Natural killer cell (primary cell): Measurements from ENCODE around the gene RALGPS1. TPM values are rescaled to one million over a fixed set of nuclear protein-coding genes. Genes with fewer than 3 reads are reported as not detected.
A peak's percentile ranks its signal among the peaks of the same experiment; 100 is the strongest.

Experiments
- ATAC-seq, 3 donors: fragments of 150-1000 bp in 2 of 3; fragments of 200-7000 bp in 1 of 3; cut with Tn5 transposase; 1 replicate in 1 of 3; 2 replicates in 2 of 3; pipeline ENCODE4 v1.10.0; 2021; ENCODE audit warnings: mild to moderate bottlenecking in 2 of 3, moderate library complexity in 2 of 3
- DNase-seq, 2 donors: peaks; one replicate each; pipeline versions ENCODE4 v3.0.0 to v3.0.0-alpha.2; 2013 to 2021; ENCODE audit warnings: mixed read lengths in 1 of 2
- H3K27ac ChIP-seq: one replicate; pipeline ENCODE4 v1.5.1; 2013; ENCODE audit warnings: mild to moderate bottlenecking, low read length
- H3K27me3 ChIP-seq: one replicate; pipeline ENCODE4 v1.6.1; 2013; ENCODE audit warnings: low read length; ENCODE audit not compliant: control insufficient read depth, insufficient read depth
- H3K36me3 ChIP-seq: one replicate; pipeline ENCODE4 v1.6.1; 2013; ENCODE audit warnings: low read length; ENCODE audit not compliant: control insufficient read depth, insufficient read depth
- H3K4me1 ChIP-seq: one replicate; pipeline ENCODE4 v1.6.1; 2013; ENCODE audit warnings: low read length; ENCODE audit not compliant: control insufficient read depth, insufficient read depth
- H3K4me3 ChIP-seq: one replicate; pipeline ENCODE4 v1.5.1; 2013; ENCODE audit warnings: low read length
- H3K9me3 ChIP-seq: one replicate; pipeline ENCODE4 v1.6.1; 2013; ENCODE audit warnings: low read length; ENCODE audit not compliant: control insufficient read depth, insufficient read depth
- H3K27ac Mint-ChIP-seq, 2 donors: one replicate each; pipeline ENCODE4 v1.8.0; 2022; ENCODE audit warnings: mild to moderate bottlenecking in 2 of 2, mixed read lengths in 2 of 2, moderate library complexity in 1 of 2
- H3K27me3 Mint-ChIP-seq, 2 donors: one replicate each; pipeline ENCODE4 v1.8.0; 2022; ENCODE audit warnings: low read depth in 2 of 2, mixed read lengths in 2 of 2
- H3K36me3 Mint-ChIP-seq: one replicate; pipeline ENCODE4 v1.8.0; 2022; ENCODE audit warnings: mixed read lengths
- H3K4me1 Mint-ChIP-seq, 2 donors: one replicate each; pipeline ENCODE4 v1.8.0; 2022; ENCODE audit warnings: mixed read lengths in 2 of 2
- H3K4me3 Mint-ChIP-seq: one replicate; pipeline ENCODE4 v1.8.0; 2022; ENCODE audit warnings: mild to moderate bottlenecking, moderate library complexity, mixed read lengths
- H3K9me3 Mint-ChIP-seq, 2 donors: one replicate each; pipeline ENCODE4 v1.8.0; 2022; ENCODE audit warnings: mixed read lengths in 2 of 2
- CTCF ChIP-seq: fragments of 200-600 bp; IDR thresholded peaks from one replicate; pipeline ENCODE4 v1.8.0; 2022; ENCODE audit warnings: antibody characterized with exemption
- WGBS: methylation state at CpG from one replicate; pipeline ENCODE4 v1.1.7; 2013; ENCODE audit warnings: missing lambda C conversion rate; ENCODE audit not compliant: insufficient coverage; 5-methylcytosine and 5-hydroxymethylcytosine counted together
- intact Hi-C: fragments of 100-400 bp; cut with micrococcal nuclease; formaldehyde crosslinking; loops from one replicate; pipeline ENCODE4 v1.14.2; 2022
- total RNA-seq, 4 donors: library from RNA; stranded (reverse); fragments of 120-200 nt in 1 of 4; gene quantifications; one replicate each; pipeline versions ENCODE4 v1.2.3 to v1.2.4, GENCODE V29; 2013 to 2022

Gene RALGPS1
- 10 to 100 TPM; 11.9 to 21.2 (median 13.2) TPM for total RNA-seq
- total RNA-seq (2013) = 20.5 TPM

GRCh38 chr9:126914458-126915280, at the start of gene RALGPS1:
RALGPS1 (plus strand) TSS chr9:126914782; CDS start chr9:126962290, 47,508 bp downstream.
- DNase-seq = peak; percentile 86 to 93
- H3K27ac ChIP-seq = no peak within 1 kb of the TSS
- Mint-ChIP-seq H3K4me1 (peaks cover 5 to 10% of the 10 kb centered on the region in 2 donors), H3K4me3 (peak within 1 kb of the TSS; percentile 89), H3K27me3 (peaks cover 9 to 13% of the 10 kb centered on the region in 2 donors), H3K9me3 (no peaks in the 10 kb centered on the region), H3K36me3 (no peaks in the 10 kb centered on the region), H3K27ac (peak within 1 kb of the TSS; percentile 54 to 73)
- no peaks in the 10 kb centered on the region for H3K9me3 ChIP-seq
- H3K27me3 ChIP-seq = no peaks in the 10 kb centered on the region
- H3K36me3 ChIP-seq = no peaks in the 10 kb centered on the region
- no peak for TF ChIP-seq CTCF
- peaks cover 13% of the 10 kb centered on the region for H3K4me1 ChIP-seq
- intact Hi-C loops = no loop called here
- H3K4me3 ChIP-seq = peak within 1 kb of the TSS; percentile 22
- WGBS = under 1% methylated on average over 105 of the region's 105 CpGs
- ATAC-seq = peak; percentile 95 to 99 (median 97)

- Histone ChIP-seq H3K27me3 (no peaks in the 10 kb centered on the region), H3K9me3 (no peaks in the 10 kb centered on the region), H3K36me3 (peaks cover 5% of the 10 kb centered on the region), H3K4me1 (peaks cover 8% of the 10 kb centered on the region), H3K27ac (no peak overlapping the region), H3K4me3 (no peak overlapping the region)
- no peak for ATAC-seq
- H3K27ac Mint-ChIP-seq = no peak overlapping the region
- peaks cover 26 to 43% of the 10 kb centered on the region in 2 donors for H3K4me1 Mint-ChIP-seq
- no peaks in the 10 kb centered on the region for H3K27me3 Mint-ChIP-seq
- no peak for DNase-seq
- intact Hi-C loops = no loop called here
- no peaks in the 10 kb centered on the region for H3K36me3 Mint-ChIP-seq
- H3K9me3 Mint-ChIP-seq = no peaks in the 10 kb centered on the region
- WGBS = 71% methylated on average over 7 of the region's 7 CpGs
- H3K4me3 Mint-ChIP-seq = no peak overlapping the region
- TF ChIP-seq CTCF = no peak
Observed at GRCh38 chr9:126869368-126869767, 45.2 kb upstream of the RALGPS1 start.

GRCh38 chr9:126872516-126872915, 42.1 kb upstream of the RALGPS1 start:
- H3K36me3 ChIP-seq = no peaks in the 10 kb centered on the region
- no peak for TF ChIP-seq CTCF
- Mint-ChIP-seq H3K27ac (peak overlapping the region; percentile 13 to 41), H3K36me3 (no peaks in the 10 kb centered on the region), H3K4me1 (peaks cover 43 to 66% of the 10 kb centered on the region in 2 donors), H3K9me3 (no peaks in the 10 kb centered on the region), H3K27me3 (no peaks in the 10 kb centered on the region), H3K4me3 (no peak overlapping the region)
- H3K27me3 ChIP-seq = no peaks in the 10 kb centered on the region
- no peaks in the 10 kb centered on the region for H3K9me3 ChIP-seq
- no peak overlapping the region for H3K4me3 ChIP-seq
- WGBS = 84% methylated on average over 4 of the region's 4 CpGs
- DNase-seq (no peak), ATAC-seq (no peak)
- no peak overlapping the region for H3K27ac ChIP-seq
- H3K4me1 ChIP-seq = peaks cover 10% of the 10 kb centered on the region
- intact Hi-C loops = no loop called here
